Measurements from ENCODE around the gene WDCP. TPM values are rescaled to one million over a fixed set of nuclear protein-coding genes. Genes with fewer than 3 reads are reported as not detected.
"Not testable (repeated sequence)": the region's sequence is repeated elsewhere in the genome, so short reads cannot be mapped to it uniquely, and the experiment has no call there.

Gene WDCP
- total RNA-seq, result 11.7 TPM
- 2.9 TPM for polyA plus RNA-seq (ENCODE audit: insufficient read depth, low read depth, low replicate concordance)
- long read RNA-seq, donor 1, partial matches to known transcripts, result 0 of 1 reads
- long read RNA-seq, donor 1, other reads (novel, unspliced or antisense), result 0 of 1 reads
- long read RNA-seq, donor 2, result 0 reads
- long read RNA-seq, donor 3, transcript WDCP-201 (4 exons, 3,817 nt), result major isoform, 5 of 5 reads
- long read RNA-seq, donor 3, partial matches to known transcripts, result 0 of 5 reads
- long read RNA-seq, donor 3, other reads (novel, unspliced or antisense), result 0 of 5 reads
- long read RNA-seq, donor 4, partial matches to known transcripts, result 7 of 8 reads
- long read RNA-seq, donor 4, other reads (novel, unspliced or antisense), result 0 of 8 reads
- long read RNA-seq, donor 5, result 0 reads
- long read RNA-seq, donor 6, partial matches to known transcripts, result 0 of 2 reads
- long read RNA-seq, donor 6, other reads (novel, unspliced or antisense), result 0 of 2 reads
- long read RNA-seq, donor 7, partial matches to known transcripts, result 1 of 7 reads
- long read RNA-seq, donor 7, other reads (novel, unspliced or antisense), result 3 of 7 reads
- long read RNA-seq, donor 8, partial matches to known transcripts, result 0 of 1 reads
- long read RNA-seq, donor 8, other reads (novel, unspliced or antisense), result 0 of 1 reads
- long read RNA-seq, donor 9, partial matches to known transcripts, result 5 of 5 reads
- long read RNA-seq, donor 9, other reads (novel, unspliced or antisense), result 0 of 5 reads
- long read RNA-seq, donor 10, result 0 reads

GRCh38 chr2:24046930-24047702 lies at the start of gene WDCP:
WDCP (minus strand) TSS chr2:24047391; CDS start chr2:24039494, 7,897 bp downstream.
- DNase-seq, result peak; percentile 96 to 99 (median 98)
- intact Hi-C loops (cut with DNase I), result no loop called here
- H3K4me3 ChIP-seq (ENCODE audit: low read length in 3 of 3), result peak within 1 kb of the TSS; percentile 86 to 94 (median 93)
- no peaks in the 10 kb centered on the region for H3K9me3 ChIP-seq (ENCODE audit: control insufficient read depth in 2 of 3, insufficient read depth in 1 of 3, low read length in 3 of 3)
- FAIRE-seq, result peak; percentile 90
- H3K27me3 ChIP-seq (ENCODE audit: control insufficient read depth, insufficient read depth, low read length), result no peaks in the 10 kb centered on the region
- H3K36me3 ChIP-seq (ENCODE audit: control insufficient read depth in 2 of 3, insufficient read depth in 3 of 3, low read length in 3 of 3), result no peaks in the 10 kb centered on the region
- peak within 1 kb of the TSS; percentile 62 to 94 (median 77) for H3K9ac ChIP-seq (ENCODE audit: low read length in 3 of 3)
- H3K4me1 ChIP-seq (ENCODE audit: control insufficient read depth in 2 of 3, insufficient read depth in 2 of 3, low read depth in 1 of 3, low read length in 3 of 3), result peaks cover 0 to 13% (median 8%) of the 10 kb centered on the region in 3 donors
- no peak for TF ChIP-seq CTCF (IDR thresholded peaks at IDR 0.05; ENCODE audit: borderline replicate concordance, extremely low read depth, insufficient read depth)
- peak within 1 kb of the TSS in 1 of 2 donors; percentile 60 for H3K27ac ChIP-seq (ENCODE audit: low read depth in 2 of 2, low read length in 2 of 2)

GRCh38 chr2:24095171-24095677 lies 48.0 kb upstream of the WDCP start:
- FAIRE-seq; H3K36me3 ChIP-seq (ENCODE audit: control insufficient read depth in 2 of 3, insufficient read depth in 3 of 3, low read length in 3 of 3); H3K27me3 ChIP-seq (ENCODE audit: control insufficient read depth, insufficient read depth, low read length); intact Hi-C loops (cut with DNase I); H3K27ac ChIP-seq (ENCODE audit: low read depth in 2 of 2, low read length in 2 of 2); H3K4me1 ChIP-seq (ENCODE audit: control insufficient read depth in 2 of 3, insufficient read depth in 2 of 3, low read depth in 1 of 3, low read length in 3 of 3); H3K9me3 ChIP-seq (ENCODE audit: control insufficient read depth in 2 of 3, insufficient read depth in 1 of 3, low read length in 3 of 3); H3K4me3 ChIP-seq (ENCODE audit: low read length in 3 of 3); H3K9ac ChIP-seq (ENCODE audit: low read length in 3 of 3): not testable (repeated sequence)
- peak in 1 of 5 donors; percentile 41 for DNase-seq

- H3K9me3 ChIP-seq (ENCODE audit: control insufficient read depth in 2 of 3, insufficient read depth in 1 of 3, low read length in 3 of 3); H3K27me3 ChIP-seq (ENCODE audit: control insufficient read depth, insufficient read depth, low read length); H3K27ac ChIP-seq (ENCODE audit: low read depth in 2 of 2, low read length in 2 of 2); H3K9ac ChIP-seq (ENCODE audit: low read length in 3 of 3); H3K4me1 ChIP-seq (ENCODE audit: control insufficient read depth in 2 of 3, insufficient read depth in 2 of 3, low read depth in 1 of 3, low read length in 3 of 3); DNase-seq; H3K36me3 ChIP-seq (ENCODE audit: control insufficient read depth in 2 of 3, insufficient read depth in 3 of 3, low read length in 3 of 3); FAIRE-seq; H3K4me3 ChIP-seq (ENCODE audit: low read length in 3 of 3); intact Hi-C loops (cut with DNase I): not testable (repeated sequence)
Observed at GRCh38 chr2:24093270-24093669, 46.1 kb upstream of the WDCP start.

- H3K36me3 ChIP-seq (ENCODE audit: control insufficient read depth in 2 of 3, insufficient read depth in 3 of 3, low read length in 3 of 3), result no peaks in the 10 kb centered on the region
- no peak overlapping the region for H3K9ac ChIP-seq (ENCODE audit: low read length in 3 of 3)
- no peak for TF ChIP-seq CTCF (IDR thresholded peaks at IDR 0.05; ENCODE audit: borderline replicate concordance, extremely low read depth, insufficient read depth)
- DNase-seq, result no peak
- H3K4me3 ChIP-seq (ENCODE audit: low read length in 3 of 3), result no peak overlapping the region
- H3K27ac ChIP-seq (ENCODE audit: low read depth in 2 of 2, low read length in 2 of 2), result no peak overlapping the region
- H3K9me3 ChIP-seq (ENCODE audit: control insufficient read depth in 2 of 3, insufficient read depth in 1 of 3, low read length in 3 of 3), result no peaks in the 10 kb centered on the region
- FAIRE-seq, result no peak
- H3K27me3 ChIP-seq (ENCODE audit: control insufficient read depth, insufficient read depth, low read length), result no peaks in the 10 kb centered on the region
- intact Hi-C loops (cut with DNase I), result no loop called here
- peaks cover 0 to 6% (median 4%) of the 10 kb centered on the region in 3 donors for H3K4me1 ChIP-seq (ENCODE audit: control insufficient read depth in 2 of 3, insufficient read depth in 2 of 3, low read depth in 1 of 3, low read length in 3 of 3)
Observed at GRCh38 chr2:24088821-24089359, 41.7 kb upstream of the WDCP start.
